DLD1 (cell line): ENCODE measurements around the gene TRIM47.
"Not testable (repeated sequence)": the region's sequence is repeated elsewhere in the genome, so short reads cannot be mapped to it uniquely, and the experiment has no call there.

ENCODE experiments used
- in situ Hi-C: cut with HindIII; loops from 2 replicates; pipeline ENCODE4 v1.10.0; 2017; ENCODE audit warnings: low sequenced_read_pairs

TRIM47 gene

DNA sequence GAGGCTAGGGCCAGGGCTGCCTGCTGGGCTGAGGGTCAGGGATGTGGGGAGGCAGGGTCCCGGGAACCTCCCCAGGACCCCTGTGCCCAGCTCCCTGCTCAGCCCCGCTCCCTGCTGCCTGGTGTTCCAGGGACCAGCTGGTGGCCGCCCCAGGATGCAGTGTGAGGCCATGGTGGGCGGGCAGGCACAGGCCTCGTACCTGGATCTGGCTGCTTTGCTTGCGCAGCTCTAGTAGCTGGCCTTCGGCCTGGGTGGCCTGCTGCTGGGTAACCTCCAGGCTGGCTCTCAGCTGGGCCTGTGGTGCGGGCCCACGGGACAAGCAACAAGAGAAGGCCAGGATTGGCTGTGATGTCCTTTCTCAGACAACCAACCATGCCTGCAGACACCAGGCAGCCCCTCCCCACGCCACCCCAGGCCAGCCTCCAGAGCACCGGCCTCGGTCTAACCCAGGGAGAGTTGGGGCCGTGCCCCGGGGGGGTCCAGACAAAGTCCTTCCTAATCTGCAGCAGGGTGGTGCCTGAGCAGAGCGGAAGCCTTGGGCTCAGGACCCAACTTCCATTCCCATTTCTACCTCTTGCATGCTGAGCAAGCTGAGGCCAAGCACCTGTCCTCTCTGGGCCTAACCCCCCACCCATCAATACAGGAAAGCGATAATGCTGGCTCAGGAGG lies 14.3 kb upstream of the TRIM47 start:
- in situ Hi-C loops: no loop called here

GRCh38 chr17:75891605-75892555 lies 13.5 kb upstream of the TRIM47 start:
- in situ Hi-C loops: no loop called here

- in situ Hi-C loops: no loop called here
These were observed 12.7 kb upstream of the TRIM47 start for GRCh38 chr17:75891022-75891604.

- in situ Hi-C loops: no loop called here
These were observed 11.1 kb upstream of the TRIM47 start for GRCh38 chr17:75889454-75889853.

DNA sequence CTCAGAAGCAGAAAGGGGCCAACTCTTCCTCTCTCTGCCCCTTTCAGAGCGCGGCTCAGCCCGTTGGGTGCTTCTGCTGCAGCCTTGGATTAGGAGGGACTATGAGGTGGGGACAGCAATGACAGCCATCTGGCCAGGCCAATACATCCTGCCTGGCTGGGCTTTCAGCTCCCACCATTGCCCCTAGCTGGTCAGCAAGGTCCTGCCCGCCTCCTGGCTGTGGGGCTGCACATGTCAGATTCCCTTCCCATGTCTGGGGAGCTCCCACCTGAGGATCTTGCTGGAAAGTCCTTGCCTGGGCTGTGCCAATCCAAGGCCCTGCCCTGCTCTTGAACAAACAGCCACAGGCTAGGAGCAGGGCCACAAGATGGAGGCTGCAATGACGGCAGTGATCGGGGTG lies 10.1 kb upstream of the TRIM47 start:
- in situ Hi-C loops: no loop called here

DNA sequence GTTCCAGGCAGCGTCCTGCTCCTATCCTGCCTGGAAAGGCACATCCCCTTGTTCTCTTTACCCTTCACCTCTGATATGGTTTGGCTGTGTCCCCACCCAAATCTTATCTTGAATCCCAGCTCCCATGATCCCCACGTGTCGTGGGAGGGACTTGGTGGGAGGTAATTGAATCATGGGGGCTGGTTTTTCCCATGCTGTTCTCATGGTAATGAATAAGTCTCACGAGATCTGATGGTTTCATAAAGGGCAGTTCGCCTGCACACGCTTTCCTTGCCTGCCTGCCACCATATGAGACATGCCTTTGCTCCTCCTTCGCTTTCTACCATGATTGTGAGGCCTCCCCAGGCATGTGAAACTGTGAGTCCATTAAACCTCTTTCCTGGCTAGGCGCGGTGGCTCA lies 7.5 kb upstream of the TRIM47 start:
- in situ Hi-C loops: not testable (repeated sequence)

- in situ Hi-C loops: no loop called here
These were observed 7.0 kb upstream of the TRIM47 start for GRCh38 chr17:75885431-75885830.

DNA sequence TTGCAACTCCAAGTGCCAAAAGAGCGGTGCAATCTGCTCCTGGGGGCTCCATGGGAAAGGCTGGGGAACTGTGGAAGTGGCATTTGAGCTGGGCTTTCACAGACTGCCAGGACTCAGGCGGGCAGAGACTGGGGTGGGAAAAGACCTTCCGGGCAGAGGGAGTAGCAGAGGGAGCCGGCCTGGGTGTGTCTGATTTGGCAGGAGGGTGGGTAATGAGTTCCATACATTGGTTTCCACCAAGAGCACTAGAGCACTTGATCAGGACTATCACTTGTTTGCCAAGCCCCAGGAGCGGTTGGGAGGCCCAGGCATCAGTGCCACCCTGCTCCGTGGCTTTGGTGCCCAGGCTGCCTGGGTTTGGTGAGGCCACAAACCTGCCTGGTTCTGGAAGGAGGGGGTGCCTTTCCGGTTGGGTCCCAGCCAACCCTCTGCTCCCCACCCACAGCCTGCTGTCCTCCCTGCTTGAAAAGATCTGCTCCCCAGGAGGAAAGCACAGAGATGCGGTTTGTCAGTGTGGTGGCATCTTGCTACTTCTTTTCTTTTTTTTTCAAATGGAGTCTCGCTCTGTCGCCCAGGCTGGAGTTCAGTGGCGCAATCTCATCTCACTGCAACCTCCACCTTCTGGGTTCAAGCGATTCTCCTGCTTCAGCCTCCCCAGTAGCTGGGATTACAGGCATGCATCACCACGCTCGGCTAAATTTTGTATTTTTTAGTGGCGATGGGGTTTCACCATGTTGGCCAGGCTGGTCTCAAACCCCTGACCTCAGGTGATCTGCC lies 3.5 kb upstream of the TRIM47 start:
- in situ Hi-C loops: no loop called here

GRCh38 chr17:75880266-75880665 lies 1.9 kb upstream of the TRIM47 start:
- in situ Hi-C loops: no loop called here

GRCh38 chr17:75877752-75878173 lies 618 bp downstream of the TRIM47 start:
- in situ Hi-C loops: no loop called here

DNA sequence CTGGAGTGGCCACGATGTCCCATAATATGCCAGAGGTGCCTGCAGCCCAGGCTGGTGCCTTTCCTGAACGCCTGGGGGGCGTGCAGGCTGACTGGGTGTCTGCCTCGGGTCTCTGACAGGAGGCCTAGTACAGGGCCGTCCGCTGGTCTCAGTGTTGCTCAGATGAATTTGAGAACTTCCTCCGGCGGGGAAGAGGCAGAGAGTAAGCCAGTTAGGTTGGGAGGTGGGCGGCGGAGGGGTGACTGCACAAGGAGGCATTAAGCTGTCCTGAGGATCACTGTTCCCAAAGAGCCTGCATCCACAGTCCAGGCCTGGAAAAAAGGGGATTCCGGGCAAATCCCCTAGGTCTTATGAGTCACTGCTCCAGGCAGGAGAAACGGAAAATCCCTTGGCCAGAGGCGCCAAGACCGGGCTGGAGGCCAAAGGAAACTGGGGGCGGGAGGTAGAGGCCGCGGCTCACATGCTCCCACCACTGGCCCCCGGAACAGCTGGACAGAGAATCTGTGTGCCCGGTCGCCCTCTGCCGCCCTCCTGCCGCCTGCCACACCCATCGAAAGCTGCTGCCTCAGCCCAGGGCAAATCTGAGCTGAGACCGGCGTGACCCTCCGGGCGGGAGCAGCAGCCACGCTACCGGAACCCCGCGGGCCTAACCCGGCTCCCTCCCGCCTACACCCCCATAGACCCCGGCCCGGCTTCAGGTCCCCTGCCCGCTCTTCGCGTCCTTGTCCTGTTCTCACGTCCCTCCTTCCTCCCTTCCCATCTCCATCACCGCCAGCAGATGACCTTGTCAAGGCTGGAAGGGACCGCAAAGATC lies 1.2 kb downstream of the TRIM47 start:
- in situ Hi-C loops: no loop called here

DNA sequence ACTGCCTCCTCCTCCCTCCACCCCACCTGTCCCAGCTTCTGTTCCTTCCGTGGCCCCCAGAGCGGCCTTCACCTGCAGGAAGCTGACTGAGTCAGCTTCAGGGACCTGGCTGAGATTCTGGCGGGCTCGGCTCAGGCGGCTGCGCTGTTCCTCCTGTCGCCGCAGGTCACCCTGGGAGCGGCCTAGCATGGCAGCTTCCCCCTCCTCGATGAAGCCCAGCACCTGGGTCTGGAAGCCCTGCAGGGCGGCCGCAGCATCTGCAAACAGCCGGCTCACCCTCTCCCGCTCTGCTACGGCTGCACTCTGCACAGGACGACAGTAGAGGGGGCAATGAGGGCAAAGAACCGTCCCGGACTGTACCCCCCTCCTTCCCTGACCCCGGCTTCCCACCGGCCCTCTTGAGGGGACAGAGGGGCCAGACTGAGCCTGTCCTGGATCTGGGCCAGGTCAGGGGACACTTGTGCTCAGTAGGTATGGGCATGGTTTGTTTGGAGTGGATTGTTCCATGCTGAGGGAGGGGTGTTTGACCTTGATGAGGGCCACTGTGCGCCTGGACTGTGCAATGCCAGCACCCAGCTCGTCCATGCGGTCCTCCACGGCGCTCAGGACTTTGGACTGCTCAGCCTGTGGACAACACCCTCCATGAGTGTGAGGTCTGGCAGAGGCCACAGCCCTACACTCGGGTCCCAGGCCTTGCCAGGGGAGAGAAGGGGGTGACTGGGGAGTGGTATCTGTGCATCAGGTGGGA lies 2.0 kb downstream of the TRIM47 start:
- in situ Hi-C loops: no loop called here

DNA sequence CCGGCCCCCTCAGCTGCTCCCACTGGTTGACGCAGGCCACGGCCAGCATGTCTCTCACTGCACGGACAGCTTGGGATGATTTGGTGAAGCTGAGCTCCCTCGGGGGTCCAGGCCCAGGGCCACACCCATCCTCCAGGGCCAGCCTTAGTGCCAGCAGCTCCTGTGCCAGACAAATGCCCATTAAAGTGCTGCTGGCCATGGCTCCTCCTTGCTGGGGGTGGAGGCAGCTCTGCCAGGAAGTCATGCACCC lies 2.5 kb downstream of the TRIM47 start:
- in situ Hi-C loops: no loop called here

- in situ Hi-C loops: no loop called here
These were observed 3.0 kb downstream of the TRIM47 start for GRCh38 chr17:75875182-75875939.

- in situ Hi-C loops: no loop called here
These were observed 3.8 kb downstream of the TRIM47 start for GRCh38 chr17:75874323-75875181.

DNA sequence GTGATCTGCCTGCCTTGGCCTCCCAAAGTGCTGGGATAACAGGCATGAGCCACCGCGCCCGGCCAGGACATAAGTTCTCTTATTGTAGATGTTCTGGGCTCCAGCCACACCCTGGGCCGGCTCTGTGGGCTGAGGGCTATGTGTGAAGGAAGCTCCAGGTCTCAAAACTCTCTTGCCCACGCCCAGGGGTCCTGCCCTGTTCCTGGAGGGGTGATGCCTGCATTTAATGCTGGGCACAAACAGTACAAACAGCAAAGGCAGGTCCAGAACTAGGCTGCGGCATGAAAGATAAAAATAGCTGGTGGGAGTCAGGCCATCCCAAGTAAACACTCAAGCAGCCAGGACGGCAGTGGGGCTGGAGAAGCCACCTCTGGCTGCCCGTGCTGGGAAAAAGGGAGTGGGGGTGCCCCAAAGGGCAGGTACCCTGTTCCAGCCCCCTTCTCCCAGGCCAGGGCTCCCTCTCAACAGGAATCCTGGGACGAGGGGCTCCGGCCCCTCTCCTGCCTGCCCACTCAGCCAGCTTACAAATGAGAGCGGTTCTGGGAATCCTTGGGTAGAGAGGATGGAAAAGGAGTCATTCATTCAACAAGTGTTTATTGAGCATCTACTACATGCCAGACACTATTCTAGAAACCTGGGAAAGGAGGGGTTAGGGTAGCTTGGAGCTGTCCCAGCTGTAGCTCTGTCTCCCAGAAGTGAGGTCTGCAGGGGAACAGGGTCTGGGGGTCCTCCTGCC lies 4.6 kb downstream of the TRIM47 start:
- in situ Hi-C loops: no loop called here
